HepG2 (cell line): ENCODE measurements around the gene C1RL. TPM values are rescaled to one million over a fixed set of nuclear protein-coding genes. Genes with fewer than 3 reads are reported as not detected.

Source experiments
- ATAC-seq: fragments of 200-7000 bp; cut with Tn5 transposase; 3 replicates; pipeline ENCODE4 v1.9.1; 2020; ENCODE audit warnings: mild to moderate bottlenecking, moderate library complexity
- BruUV-seq: library from RNA; stranded (reverse); fragments of 400-500 nt; replicated peaks from 2 replicates; lab custom pipeline; 2021; lab: Mats Ljungman, UMichigan
- CTCF ChIA-PET: fragments of 300-600 bp; formaldehyde crosslinking; extraction: SDS; loops from one replicate; lab custom pipeline; 2021; ENCODE audit warnings: low total read pairs, inconsistent platforms, low intra/inter-chr PET ratio; lab: Yijun Ruan, JAX
- POLR2A ChIA-PET: fragments of 350-600 bp; sonication (Branson Sonifier 250); formaldehyde crosslinking; loops from one replicate; lab custom pipeline; 2020; ENCODE audit warnings: antibody characterized with exemption, inconsistent platforms; lab: Yijun Ruan, JAX
- DNase-seq: peaks from one replicate; pipeline ENCODE4 v3.0.0-alpha.2; 2015; ENCODE audit warnings: low spot score
- FAIRE-seq: peaks from 3 replicates; lab custom pipeline; 2011; peaks lifted over from hg19 to GRCh38; lab: Jason Lieb, UNC
- H2AFZ ChIP-seq: one replicate; pipeline ENCODE4 v1.6.1; 2011; ENCODE audit warnings: low read length, inconsistent platforms
- H3K27ac ChIP-seq: fragments of 300-600 bp; 3 replicates; pipeline ENCODE4 v1.8.0; 2011; ENCODE audit warnings: mixed run types, mild to moderate bottlenecking, mixed read lengths, low read length, inconsistent platforms; ENCODE audit not compliant: insufficient read depth; ENCODE audit errors: extremely low read length
- H3K27me3 ChIP-seq, 2 experiments: fragments of 200-600 bp in 1 of 2; 2 replicates in 1 of 2; 3 replicates in 1 of 2; pipeline versions ENCODE4 v1.6.0 to v1.8.0; 2011; ENCODE audit warnings: low read length in 2 of 2, mild to moderate bottlenecking in 2 of 2, moderate library complexity in 2 of 2, inconsistent platforms in 1 of 2; ENCODE audit not compliant: insufficient read depth in 2 of 2, control insufficient read depth in 1 of 2
- H3K36me3 ChIP-seq, 2 experiments: fragments of 200-600 bp in 1 of 2; replicated peaks in 1 of 2; 2 replicates in 1 of 2; 3 replicates in 1 of 2; pipeline versions ENCODE4 v1.5.1 to v1.8.0; 2011; ENCODE audit warnings: low read length in 2 of 2, inconsistent platforms in 1 of 2; ENCODE audit not compliant: insufficient read depth in 2 of 2, control insufficient read depth in 1 of 2
- H3K4me1 ChIP-seq: 2 replicates; pipeline ENCODE4 v1.5.1; 2012; ENCODE audit warnings: low read length, inconsistent platforms; ENCODE audit not compliant: insufficient read depth
- H3K4me2 ChIP-seq: 2 replicates; pipeline ENCODE4 v1.6.0; 2011; ENCODE audit warnings: low read depth, low read length, inconsistent platforms
- H3K4me3 ChIP-seq, 3 experiments: fragments of 200-600 bp in 1 of 3; sonication (generic), shearing (Covaris generic) in 1 of 3; replicated peaks in 1 of 3; 2 replicates each; pipeline ENCODE4 v1.5.1; 2011 to 2016; ENCODE audit warnings: low read length in 3 of 3, inconsistent platforms in 2 of 3, low read depth in 2 of 3, mild to moderate bottlenecking in 2 of 3, control low read depth in 1 of 3, mixed read lengths in 1 of 3; ENCODE audit not compliant: insufficient read depth in 1 of 3
- H3K79me2 ChIP-seq: one replicate; pipeline ENCODE4 v1.6.1; 2011; ENCODE audit warnings: low read length, inconsistent platforms; ENCODE audit not compliant: insufficient read depth
- H3K9ac ChIP-seq: 2 replicates; pipeline ENCODE4 v1.6.0; 2011; ENCODE audit warnings: mild to moderate bottlenecking, low read depth, low read length, inconsistent platforms; ENCODE audit not compliant: insufficient read depth
- H3K9me3 ChIP-seq: 2 replicates; pipeline ENCODE4 v1.5.1; 2012; ENCODE audit warnings: mild to moderate bottlenecking, low read length
- H4K20me1 ChIP-seq: 2 replicates; pipeline ENCODE4 v1.6.0; 2011; ENCODE audit warnings: inconsistent platforms, mild to moderate bottlenecking, low read length, moderate library complexity; ENCODE audit not compliant: insufficient read depth
- CAMTA2 ChIP-seq: sonication (generic); formaldehyde crosslinking; IDR thresholded peaks from 2 replicates; pipeline ENCODE4 v1.4.0; 2020; ENCODE audit warnings: mild to moderate bottlenecking, missing genetic modification reagents, borderline replicate concordance
- IKZF5 ChIP-seq: IDR thresholded peaks from 2 replicates; pipeline ENCODE4 v1.6.1; 2018; ENCODE audit warnings: missing genetic modification reagents, mild to moderate bottlenecking, missing compliant biosample characterization
- KLF13 ChIP-seq: sonication (generic); formaldehyde crosslinking; IDR thresholded peaks from 2 replicates; pipeline ENCODE4 v1.4.0; 2020; ENCODE audit warnings: mild to moderate bottlenecking, missing genetic modification reagents
- SP4 ChIP-seq: sonication (generic); formaldehyde crosslinking; IDR thresholded peaks from 2 replicates; pipeline ENCODE4 v1.8.1; 2023; ENCODE audit warnings: mild to moderate bottlenecking, missing genetic modification reagents
- TFDP2 ChIP-seq: sonication (generic); formaldehyde crosslinking; IDR thresholded peaks from 2 replicates; pipeline ENCODE4 v1.4.0; 2020; ENCODE audit warnings: missing genetic modification reagents
- TGIF2 ChIP-seq: IDR thresholded peaks from 2 replicates; pipeline ENCODE4 v1.6.1; 2016; ENCODE audit warnings: control low read depth, missing compliant biosample characterization
- ZBTB33 ChIP-seq: sonication (generic); formaldehyde crosslinking; IDR thresholded peaks from 2 replicates; pipeline ENCODE4 v1.4.0; 2020; ENCODE audit warnings: missing genetic modification reagents
- ZNF251 ChIP-seq: sonication (generic); formaldehyde crosslinking; IDR thresholded peaks from 2 replicates; pipeline ENCODE4 v1.9.0; 2021; ENCODE audit warnings: mild to moderate bottlenecking, missing genetic modification reagents
- ZNF280D ChIP-seq: sonication (generic); formaldehyde crosslinking; IDR thresholded peaks from 2 replicates; pipeline ENCODE4 v1.5.1; 2020; ENCODE audit warnings: mild to moderate bottlenecking, missing genetic modification reagents
- ZNF326 ChIP-seq: sonication (generic); formaldehyde crosslinking; IDR thresholded peaks from 2 replicates; pipeline ENCODE4 v1.4.0; 2020; ENCODE audit warnings: missing genetic modification reagents, borderline replicate concordance
- ZNF570 ChIP-seq: sonication (generic); formaldehyde crosslinking; IDR thresholded peaks from 2 replicates; pipeline ENCODE4 v1.4.0; 2020; ENCODE audit warnings: mild to moderate bottlenecking, missing genetic modification reagents, borderline replicate concordance
- ZNF740 ChIP-seq: sonication (generic); formaldehyde crosslinking; IDR thresholded peaks from 2 replicates; pipeline ENCODE4 v1.4.0; 2020; ENCODE audit warnings: missing genetic modification reagents
- WGBS: methylation state at CpG from one replicate; pipeline ENCODE4 v1.1.6; 2017; ENCODE audit warnings: low lambda C conversion rate; 5-methylcytosine and 5-hydroxymethylcytosine counted together
- in situ Hi-C: cut with HindIII; loops from 2 replicates; pipeline ENCODE4 v1.10.0; 2017; ENCODE audit warnings: low pct_unique_long_range_greater_than_20kb; ENCODE audit not compliant: extremely low pct_ligation_motif_present
- intact Hi-C: fragments of 100-400 bp; cut with micrococcal nuclease; formaldehyde crosslinking; loops from one replicate; pipeline ENCODE4 v1.10.0; 2022; ENCODE audit not compliant: unreplicated experiment
- polyA plus RNA-seq, 8 experiments: library from polyadenylated mRNA; depleted of rRNA in 3 of 8; stranded (reverse) in 7 of 8; unstranded in 1 of 8; fragments of >200 nt; fragmentation: Illumina TruSeq in 4 of 8; extraction: Trizol in 4 of 8; gene quantifications; 2 replicates each; pipeline versions ENCODE4 v1.2.1 to v1.2.3, GENCODE V29; 2011 to 2016; ENCODE audit warnings: low read depth in 4 of 8, missing spikeins in 1 of 8, mixed read lengths in 1 of 8; ENCODE audit not compliant: insufficient read depth in 1 of 8
- total RNA-seq, 5 experiments: library from RNA; depleted of rRNA; stranded (reverse); fragments of >200 nt; fragmentation: Illumina TruSeq; extraction: Trizol; gene quantifications; 2 replicates each; pipeline ENCODE4 v1.2.3, GENCODE V29; 2016; ENCODE audit warnings: low read depth in 1 of 5

The C1RL gene
- total and polyA plus RNA-seq, 2 of the 13 experiments (the other 11 are each of a cell fraction or from before 2014, with no cell fraction given) = 28.9 to 53.1 TPM

GRCh38 chr12:7137908-7138307, 28.9 kb upstream of the C1RL start:
- H3K27me3 ChIP-seq = no peaks in the 10 kb centered on the region
- ChIA-PET CTCF (no interaction called here), POLR2A (no interaction called here)
- no peaks in the 10 kb centered on the region for H3K4me1 ChIP-seq
- H3K36me3 ChIP-seq = peaks cover 23 to 69% of the 10 kb centered on the region in 2 experiments
- no peak for DNase-seq
- no peak overlapping the region for H3K4me2 ChIP-seq
- no peak for ATAC-seq
- in situ Hi-C loops (no loop called here), intact Hi-C loops (no loop called here)
- H3K79me2 ChIP-seq = no peaks in the 10 kb centered on the region
- H3K9ac ChIP-seq = no peak overlapping the region
- 94% methylated on average over 4 of the region's 4 CpGs for WGBS
- no peaks in the 10 kb centered on the region for H4K20me1 ChIP-seq
- H3K9me3 ChIP-seq = no peaks in the 10 kb centered on the region
- BruUV-seq = no TSS peak
- no peak for TF ChIP-seq ZNF326 (CRISPR knock-in tag)
- TF ChIP-seq TGIF2 (CRISPR knock-in tag) = no peak
- no peak for TF ChIP-seq ZNF570 (CRISPR knock-in tag)
- TF ChIP-seq KLF13 (CRISPR knock-in tag) = no peak
- TF ChIP-seq CAMTA2 (CRISPR knock-in tag) = no peak
- no peak for TF ChIP-seq ZNF251 (CRISPR knock-in tag)
- TF ChIP-seq TFDP2 (CRISPR knock-in tag) = no peak
- TF ChIP-seq ZNF740 (CRISPR knock-in tag) = no peak
- no peak for TF ChIP-seq ZBTB33 (CRISPR knock-in tag)
- no peak for TF ChIP-seq ZNF280D
- TF ChIP-seq SP4 (CRISPR knock-in tag) = no peak
- TF ChIP-seq IKZF5 (CRISPR knock-in tag) = no peak
- FAIRE-seq = no peak
- no peak overlapping the region for H3K4me3 ChIP-seq
- no peak overlapping the region for H2AFZ ChIP-seq
- H3K27ac ChIP-seq = no peak overlapping the region
